ENCODE results near the gene R3HDM4.

R3HDM4 gene

DNA sequence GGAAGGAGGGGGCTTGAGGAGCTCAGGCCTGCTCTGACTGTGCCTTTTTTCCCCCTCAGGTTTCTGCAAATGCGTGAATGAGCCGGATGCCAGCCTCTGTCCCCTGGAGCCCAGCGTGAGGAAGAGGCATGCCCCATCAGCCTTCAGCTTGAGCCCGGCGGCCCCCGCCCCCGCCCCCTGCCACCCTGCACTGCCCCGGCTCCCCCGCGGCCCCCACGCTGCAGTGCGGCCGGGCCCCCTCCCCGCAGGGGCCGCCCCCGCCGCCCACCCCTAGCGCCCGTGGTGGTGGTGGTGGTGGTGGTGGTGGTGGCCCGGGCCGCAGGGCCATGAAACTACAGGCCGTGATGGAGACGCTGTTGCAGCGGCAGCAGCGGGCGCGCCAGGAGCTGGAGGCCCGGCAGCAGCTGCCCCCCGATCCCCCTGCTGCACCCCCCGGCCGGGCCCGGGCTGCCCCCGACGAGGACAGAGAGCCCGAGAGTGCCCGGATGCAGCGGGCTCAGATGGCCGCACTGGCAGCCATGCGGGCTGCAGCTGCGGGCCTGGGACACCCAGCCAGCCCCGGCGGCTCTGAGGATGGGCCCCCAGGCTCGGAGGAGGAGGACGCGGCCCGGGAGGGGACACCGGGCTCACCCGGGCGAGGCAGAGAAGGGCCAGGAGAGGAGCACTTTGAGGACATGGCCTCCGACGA, 16.3 kb upstream of the R3HDM4 start:
- no peak for DNase-seq

DNA sequence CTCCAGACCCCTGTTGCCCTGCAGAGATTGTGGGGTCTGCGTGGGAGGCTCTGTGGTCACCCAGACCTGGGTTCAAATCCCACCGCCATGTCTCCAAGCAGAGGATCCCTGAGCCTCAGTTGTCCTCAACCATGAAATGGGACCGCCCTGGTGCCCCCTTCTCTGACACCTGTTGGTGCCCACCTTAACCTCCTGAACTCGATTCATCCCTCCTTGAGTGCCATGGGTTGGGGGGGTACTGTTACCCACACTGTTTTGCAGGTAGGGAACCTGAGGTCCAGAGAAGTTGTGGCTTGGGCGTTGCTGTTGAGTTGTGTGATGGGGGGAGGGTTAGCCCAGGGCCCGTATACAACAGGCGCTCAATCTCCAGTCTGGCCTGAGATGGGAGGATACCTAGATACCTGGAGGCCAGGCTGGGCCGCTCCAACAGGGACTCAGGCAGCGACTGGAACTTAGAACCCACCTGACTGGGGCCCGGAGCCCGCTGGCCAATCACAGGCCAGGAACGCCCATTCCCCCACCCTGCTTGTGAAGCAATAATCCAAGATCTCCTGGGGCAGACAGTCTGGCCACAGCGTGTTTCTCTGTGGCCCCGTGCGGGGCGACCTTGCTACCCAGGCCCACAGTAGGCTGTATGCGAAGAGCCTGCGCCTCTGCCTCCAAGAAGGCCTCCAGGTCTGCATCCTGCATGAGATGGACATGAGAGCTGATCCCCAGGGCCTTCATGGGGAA, 15.6 kb upstream of the R3HDM4 start:
- DNase-seq: no peak

DNA sequence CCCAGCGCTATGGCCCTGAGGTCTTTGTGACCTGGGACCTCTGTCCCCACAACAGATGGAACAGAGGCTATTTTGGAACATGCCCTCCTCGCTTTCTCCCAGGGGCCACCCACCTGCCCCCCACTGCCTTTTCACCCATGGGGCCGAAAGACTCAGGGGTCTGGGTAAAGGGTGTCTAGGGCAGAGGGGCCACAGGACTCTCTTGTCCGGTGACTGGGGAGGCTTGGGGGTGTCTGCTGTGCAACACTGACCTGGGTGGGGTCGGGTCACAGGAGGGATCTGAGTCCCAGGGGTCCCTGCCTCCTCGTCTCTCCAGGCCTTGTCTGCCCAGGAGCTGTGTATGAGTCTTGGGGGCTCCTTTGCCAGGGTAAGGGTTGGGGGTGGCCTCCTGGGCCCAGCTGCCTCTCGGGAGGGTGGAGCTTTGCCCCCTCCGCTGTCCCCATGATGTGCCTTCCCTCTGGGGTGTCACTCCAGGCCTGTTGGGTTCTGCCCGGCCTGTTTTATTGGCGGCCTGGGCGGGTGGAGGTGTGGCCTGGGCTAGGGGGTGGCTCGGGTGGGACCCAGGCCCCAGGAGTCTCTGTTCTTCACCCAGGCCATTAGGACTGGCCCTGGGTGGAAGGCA, 14.9 kb upstream of the R3HDM4 start:
- no peak for DNase-seq

DNA sequence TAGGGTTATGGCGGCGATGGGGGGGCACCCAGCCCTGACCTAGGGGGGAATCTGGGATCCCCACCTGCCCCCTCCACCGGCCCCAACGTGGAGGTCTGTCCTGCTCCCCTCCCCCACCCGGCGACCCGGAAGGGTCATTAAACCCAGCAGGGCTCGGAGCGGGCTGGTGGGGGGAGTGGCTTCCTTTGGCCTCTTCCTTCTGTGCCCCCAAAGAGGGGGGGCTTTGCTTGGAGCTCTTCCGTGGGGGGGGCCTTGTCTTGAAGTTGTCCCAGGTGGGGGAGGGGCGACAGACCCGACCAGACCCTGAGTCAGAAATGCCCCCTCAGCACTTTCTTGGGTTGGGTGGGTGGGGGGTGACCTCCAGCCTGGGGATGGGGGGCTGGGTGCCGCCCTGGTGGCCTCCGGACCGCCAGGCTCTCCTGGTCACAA, 14.3 kb upstream of the R3HDM4 start:
- DNase-seq: no peak

DNA sequence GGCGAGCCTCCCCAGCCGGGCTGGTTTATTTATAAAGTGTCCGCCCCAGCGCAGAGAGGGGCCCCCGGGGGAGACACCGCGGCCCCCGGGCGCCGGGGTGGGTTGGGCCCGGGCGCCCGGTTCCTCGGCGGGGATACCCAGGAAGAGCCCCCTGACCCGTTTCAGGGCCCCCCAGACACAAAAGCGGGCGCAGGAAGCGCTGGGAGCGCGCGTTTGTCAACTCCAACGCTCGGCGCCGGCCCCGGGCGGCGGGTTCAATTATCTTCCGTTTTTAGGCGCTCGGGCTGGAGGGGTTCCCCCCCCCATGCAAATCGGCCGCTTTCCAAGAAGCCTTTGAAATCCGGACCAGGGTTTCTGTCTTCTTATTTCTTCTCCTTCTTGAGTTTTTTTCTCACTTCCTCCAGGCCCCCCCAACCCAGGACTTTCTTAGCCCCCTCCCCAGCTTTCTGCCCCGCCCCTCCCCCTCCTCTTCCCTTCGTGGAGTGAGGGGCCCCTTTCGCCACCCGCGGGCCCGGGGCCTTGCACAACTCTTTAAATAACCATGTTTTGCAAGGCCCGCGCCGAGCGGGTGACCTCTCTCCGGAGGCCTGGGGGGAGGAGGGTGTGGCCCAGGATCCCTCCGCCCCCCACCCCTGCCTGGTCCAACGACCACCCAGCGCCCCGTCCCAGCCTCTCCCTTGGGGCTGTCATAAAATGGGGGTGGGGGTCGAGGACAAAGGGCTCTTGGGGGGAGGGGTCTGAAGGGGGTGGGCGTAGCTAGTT, 13.8 kb upstream of the R3HDM4 start:
- DNase-seq: no peak

DNA sequence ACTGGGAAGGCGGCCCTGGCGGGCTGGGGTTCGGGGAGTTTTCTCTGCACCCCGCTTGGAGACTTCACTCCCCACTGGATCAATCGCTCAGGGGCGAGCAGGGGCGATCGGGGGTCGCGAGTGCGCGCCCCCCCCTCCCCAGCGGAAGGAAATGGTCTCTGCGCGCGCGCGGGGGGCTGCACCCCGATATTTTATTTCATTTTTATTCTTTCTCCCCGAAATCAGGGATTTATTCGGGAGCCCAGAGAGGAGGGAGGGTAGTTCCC, 13.2 kb upstream of the R3HDM4 start:
- no peak for DNase-seq

DNA sequence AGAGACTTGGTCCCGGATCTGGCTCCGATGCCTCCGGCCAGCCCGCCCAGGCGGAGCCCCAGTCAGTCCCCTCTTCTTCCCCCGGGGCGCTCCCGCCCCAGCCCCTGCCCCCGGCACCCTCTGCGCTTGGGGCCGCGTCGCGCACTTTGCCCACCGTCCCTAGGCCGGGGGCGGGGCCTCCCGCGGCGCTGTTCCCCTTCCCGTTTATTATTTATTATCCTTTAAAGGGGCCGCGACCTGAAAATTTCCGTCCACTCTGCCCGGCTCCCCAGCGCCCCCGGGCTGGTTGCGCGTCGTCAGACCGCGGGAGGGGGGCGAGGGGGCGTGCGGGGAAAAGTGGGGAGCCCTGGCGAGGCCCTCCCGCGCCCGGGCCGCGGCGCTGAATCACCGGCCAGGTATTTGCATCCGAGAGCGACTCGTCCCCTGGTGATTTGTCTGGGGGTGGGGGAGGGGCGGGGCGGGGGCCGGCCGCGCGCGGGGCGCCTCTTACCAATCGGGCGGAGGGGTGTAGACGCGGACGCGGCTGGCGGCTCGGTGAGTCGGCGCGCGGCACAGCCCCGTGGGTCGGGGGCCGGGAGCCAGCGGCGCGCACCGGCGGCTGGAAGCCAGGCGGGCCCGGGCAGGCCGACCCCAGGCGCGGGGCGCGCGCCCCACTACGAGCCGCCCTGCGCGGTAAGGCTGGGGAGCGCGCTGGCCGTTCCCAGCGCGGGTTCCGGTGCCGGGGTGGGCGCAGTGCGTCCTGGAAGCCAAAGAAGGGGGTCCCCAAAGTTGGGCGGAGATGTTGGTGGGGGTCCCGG, 12.7 kb upstream of the R3HDM4 start, which contains the start of gene ARID3A:
TSS of gene ARID3A (plus strand) at position 510 of the 797 bp plus-strand sequence. CDS start 3,494 bp downstream, outside the sequence.
- peak; percentile 74 for DNase-seq

DNA sequence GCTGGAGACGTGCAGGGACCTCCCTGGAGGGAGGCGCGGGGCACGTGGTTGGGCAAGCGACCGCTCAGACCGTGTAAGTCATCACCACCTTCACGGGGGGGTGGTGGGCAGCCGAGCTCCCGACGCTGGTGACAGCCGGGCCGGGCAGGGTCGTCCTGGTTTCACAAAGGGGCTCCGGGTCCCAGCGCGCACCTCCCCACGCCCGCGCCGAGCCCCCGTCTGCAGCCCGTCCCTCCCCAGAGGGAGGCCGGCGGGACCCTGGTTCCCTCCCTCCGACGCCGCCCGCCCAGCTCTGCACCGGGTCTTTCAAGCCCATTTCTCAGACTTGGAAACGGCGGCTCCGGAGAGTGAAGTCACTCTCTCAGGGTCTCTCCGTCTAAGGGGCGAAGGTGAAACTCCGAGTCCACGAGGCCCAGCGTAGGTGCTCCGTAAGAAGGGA, 12.1 kb upstream of the R3HDM4 start:
- peak; percentile 74 for DNase-seq

DNA sequence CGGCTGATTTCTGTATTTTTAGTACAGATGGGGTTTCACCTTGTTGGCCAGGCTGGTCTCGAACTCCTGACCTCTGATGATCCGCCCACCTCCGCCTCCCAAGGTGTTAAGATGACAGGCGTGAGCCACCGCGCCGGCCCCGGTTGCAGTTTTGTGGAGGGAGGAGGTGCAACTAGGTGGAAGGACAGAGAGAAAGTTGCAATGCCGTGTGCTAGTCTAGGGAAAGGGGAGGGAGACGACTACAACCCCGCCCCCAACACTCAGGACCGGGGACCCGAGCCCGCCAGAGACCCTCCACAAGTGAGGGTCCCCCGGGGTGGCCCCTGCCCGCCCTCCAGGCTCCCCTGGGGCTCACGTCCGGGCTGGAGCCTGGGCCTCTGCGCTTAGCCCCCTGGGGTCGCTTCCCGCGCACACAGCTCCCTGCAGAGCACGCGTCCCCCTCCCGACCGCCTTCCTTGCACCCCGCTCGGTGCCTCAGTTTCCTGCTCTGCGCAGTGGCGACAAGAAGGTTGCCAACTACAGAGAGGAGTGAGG, 11.6 kb upstream of the R3HDM4 start:
- no peak for DNase-seq

DNA sequence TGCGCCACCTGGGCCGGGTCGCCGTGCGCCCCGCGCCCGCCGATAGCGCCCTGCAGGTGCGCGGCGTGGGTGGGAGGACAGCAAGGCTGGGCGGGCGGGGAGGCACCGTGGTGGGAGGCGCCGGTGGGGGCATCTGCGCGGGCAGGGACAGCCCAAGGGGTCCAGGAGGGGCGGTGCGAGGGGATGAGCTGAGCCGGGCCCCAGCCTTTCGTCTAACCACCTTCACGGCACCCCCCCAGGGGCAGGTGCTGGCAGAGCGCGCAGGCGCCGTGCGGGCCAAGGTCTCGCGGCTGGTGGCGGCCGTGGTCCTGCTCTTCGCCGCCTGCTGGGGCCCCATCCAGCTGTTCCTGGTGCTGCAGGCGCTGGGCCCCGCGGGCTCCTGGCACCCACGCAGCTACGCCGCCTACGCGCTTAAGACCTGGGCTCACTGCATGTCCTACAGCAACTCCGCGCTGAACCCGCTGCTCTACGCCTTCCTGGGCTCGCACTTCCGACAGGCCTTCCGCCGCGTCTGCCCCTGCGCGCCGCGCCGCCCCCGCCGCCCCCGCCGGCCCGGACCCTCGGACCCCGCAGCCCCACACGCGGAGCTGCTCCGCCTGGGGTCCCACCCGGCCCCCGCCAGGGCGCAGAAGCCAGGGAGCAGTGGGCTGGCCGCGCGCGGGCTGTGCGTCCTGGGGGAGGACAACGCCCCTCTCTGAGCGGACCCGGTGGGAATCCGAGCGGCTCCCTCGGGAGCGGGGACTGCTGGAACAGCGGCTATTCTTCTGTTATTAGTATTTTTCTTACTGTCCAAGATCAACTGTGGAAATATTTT, 7.2 kb upstream of the R3HDM4 start:
- peak; percentile 77 for DNase-seq

DNA sequence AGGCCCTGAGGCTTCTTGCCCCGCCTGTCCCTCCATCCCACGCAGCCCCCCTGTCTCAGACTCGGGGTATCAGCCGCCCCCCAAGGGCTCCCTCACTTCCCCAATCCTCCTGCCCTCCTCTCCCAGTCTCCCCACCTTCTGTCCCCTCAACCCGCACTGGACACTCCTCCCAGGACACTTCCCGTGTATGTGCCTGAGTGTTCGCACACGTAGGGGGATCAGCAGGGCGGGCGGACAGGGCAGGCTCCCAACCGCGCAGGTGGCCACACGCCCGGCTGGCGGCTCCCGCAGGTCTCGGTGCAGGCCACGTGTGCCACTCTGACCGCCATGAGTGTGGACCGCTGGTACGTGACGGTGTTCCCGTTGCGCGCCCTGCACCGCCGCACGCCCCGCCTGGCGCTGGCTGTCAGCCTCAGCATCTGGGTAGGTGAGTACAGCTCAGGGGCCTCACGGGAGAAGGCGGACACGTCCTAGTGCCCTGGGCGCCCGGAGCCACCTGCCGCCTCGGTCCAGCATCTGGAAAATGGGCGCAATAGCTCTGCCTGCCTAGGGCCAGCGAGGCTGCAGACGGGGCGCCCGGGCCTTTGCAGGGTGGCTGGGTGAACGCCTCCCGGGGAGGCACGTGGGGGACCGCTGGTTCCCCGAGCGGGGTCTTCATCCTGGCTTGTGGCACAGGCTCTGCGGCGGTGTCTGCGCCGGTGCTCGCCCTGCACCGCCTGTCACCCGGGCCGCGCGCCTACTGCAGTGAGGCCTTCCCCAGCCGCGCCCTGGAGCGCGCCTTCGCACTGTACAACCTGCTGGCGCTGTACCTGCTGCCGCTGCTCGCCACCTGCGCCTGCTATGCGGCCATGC, 6.4 kb upstream of the R3HDM4 start:
- DNase-seq: peak; percentile 77

DNA sequence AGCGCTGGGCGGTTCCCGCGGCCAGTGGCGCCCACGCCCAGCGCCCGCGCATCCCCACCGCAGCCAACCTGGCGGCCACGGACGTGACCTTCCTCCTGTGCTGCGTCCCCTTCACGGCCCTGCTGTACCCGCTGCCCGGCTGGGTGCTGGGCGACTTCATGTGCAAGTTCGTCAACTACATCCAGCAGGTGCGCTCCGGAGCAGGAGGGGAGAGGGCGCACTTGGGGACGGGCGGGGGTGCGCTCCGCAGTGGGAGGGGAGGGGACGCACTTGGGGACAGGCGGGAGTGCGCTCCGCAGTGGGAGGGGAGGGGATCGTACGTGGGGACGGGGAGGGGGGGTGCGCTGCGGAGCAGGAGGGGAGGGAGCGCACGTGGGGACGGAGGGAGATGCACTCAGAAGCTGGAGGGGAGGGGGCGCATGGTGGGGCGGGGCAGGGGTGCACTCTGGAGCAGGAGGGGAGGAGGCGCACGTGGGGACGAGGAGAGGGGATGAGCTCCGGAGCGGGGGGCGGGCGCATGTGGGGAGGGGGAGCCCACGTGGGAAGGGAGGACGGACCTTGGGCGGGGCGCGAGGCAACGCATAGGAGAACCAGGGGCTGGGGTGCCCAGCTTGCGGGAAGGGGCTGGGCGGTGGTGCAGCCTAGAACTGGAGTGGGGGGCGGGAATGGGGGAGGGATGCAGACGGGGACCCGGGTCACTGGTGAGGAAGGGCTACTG, 5.6 kb upstream of the R3HDM4 start:
- DNase-seq: peak; percentile 42

DNA sequence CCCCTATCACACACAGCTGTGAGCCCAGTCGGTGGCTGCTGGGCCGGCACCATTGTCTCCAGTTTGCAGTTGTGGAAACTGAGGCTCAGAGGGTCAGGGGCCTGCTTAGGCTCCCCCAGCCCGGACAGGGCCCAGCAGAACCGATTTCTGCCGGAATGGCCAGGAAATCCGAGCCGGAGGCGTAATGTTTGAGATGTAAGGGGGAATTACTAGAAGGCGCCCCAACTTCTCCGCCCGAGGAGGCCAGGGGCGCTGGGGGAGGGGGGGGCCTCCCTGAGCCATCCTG, 5.1 kb upstream of the R3HDM4 start:
- no peak for DNase-seq

DNA sequence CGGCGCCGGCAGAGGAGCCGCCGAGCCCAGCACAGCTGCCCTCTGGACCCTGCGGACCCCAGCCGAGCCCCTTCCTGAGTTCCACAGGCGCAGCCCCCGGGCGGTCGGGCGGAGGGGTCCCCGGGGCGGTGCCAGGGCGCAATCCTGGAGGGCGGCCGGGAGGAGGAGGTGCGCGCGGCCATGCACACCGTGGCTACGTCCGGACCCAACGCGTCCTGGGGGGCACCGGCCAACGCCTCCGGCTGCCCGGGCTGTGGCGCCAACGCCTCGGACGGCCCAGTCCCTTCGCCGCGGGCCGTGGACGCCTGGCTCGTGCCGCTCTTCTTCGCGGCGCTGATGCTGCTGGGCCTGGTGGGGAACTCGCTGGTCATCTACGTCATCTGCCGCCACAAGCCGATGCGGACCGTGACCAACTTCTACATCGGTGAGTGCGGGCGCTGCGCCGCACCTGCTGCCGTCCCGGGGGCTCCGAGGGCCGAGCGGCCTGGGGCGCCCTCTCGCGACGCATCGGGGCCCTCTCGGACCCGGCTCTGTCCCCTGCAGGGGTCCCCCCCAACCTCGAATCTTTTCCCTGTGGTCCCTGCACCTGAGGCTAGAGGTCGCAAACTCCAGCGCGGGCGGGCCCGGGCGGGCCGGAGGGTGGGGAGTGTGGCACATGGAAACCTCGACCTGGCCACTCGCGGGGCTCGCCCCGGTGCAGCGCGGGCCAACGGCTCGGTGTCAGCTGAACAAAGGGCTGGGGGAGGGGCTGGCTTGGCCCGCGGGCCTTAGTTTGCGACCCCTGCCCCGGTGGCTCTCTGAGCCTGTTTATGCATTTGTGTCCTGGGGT, 4.5 kb upstream of the R3HDM4 start, which contains the start of gene KISS1R:
TSS of gene KISS1R (plus strand) at position 11 of the 829 bp plus-strand sequence. CDS start at position 181, 170 bp downstream.
- DNase-seq: no peak

DNA sequence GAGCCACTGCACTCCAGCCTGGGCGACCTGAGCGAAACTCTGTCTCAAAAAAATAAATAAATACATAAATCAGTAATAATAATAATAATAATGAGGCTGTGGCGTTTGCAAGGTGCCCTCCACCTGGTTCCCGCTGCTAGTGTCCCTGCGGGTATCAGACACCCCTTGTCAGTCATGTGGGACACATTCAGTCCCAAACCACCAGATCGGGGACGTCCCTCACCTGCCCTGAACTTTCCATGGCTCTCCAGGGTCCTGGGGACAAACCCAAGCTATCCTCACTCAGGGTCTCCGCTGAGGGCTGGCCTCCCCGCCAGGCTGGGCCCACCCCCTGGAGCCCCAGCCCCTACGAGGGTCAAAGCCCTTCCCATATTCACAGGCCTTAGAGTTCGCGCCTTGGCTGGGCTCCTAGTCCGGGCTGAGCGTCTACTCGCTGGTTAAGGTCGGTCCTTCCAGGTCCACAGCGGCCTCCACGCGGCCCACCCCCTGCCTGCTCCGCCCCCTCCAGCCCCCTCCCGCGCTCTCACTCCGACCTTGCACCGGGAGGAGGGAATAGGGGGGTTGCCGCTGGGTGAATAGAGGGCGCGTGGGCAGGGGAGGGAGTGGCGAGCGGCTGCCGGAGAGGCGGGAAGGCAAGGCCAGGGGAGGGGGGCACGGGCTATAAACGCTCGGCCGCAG, 3.8 kb upstream of the R3HDM4 start:
- DNase-seq: no peak

DNA sequence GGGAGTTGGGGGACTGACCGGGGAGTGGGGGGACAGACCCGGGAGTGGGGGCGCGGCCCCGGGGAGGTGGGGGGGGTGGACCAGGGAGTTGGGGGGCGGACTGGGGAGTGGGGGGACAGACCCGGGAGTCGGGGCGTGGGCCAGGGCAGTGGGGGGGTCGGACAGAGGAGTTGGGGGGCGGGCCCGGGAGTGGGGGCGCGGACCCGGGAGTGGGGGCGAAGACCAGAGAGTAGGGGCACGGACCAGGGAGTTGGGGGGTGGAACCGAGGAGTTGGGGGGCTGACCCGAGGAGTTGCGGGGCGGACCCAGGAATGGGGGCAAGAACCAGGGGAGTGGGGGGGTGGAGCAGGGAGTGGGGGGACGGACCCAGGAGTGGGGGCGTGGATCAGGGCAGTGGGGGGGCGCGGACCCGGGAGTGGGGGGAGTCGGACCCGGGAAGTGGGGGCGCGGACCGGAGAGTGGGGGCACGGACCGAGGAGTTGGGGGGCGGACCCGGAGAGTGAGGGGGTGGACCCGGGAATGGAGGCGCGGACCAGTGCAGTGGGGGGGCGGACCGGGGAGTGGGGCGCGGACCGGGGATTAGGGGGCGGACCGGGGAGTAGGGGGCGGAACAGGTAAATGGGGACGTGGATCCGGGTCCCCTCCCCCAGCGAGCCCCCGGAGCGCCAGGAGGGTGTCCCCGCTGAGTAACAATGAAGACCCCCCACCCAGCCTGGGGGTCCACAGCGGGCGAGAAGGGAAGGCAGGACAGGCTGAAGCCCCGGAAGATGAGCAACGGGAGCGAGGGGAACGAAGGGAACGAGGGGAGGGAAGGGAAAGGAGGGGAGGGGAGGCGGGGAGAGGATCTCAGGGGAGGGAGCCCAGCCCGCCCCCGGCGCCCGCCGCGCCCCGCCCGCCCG, 589 bp downstream of the R3HDM4 start:
- no peak for DNase-seq

All from NCI-H1105 (cell line).